Measurements from ENCODE around the gene UMODL1. TPM values are rescaled to one million over a fixed set of nuclear protein-coding genes. Genes with fewer than 3 reads are reported as not detected.

UMODL1 gene
- total and polyA plus RNA-seq, 2 experiments from 2014 or later, result 0.15 to 0.47 TPM

DNA sequence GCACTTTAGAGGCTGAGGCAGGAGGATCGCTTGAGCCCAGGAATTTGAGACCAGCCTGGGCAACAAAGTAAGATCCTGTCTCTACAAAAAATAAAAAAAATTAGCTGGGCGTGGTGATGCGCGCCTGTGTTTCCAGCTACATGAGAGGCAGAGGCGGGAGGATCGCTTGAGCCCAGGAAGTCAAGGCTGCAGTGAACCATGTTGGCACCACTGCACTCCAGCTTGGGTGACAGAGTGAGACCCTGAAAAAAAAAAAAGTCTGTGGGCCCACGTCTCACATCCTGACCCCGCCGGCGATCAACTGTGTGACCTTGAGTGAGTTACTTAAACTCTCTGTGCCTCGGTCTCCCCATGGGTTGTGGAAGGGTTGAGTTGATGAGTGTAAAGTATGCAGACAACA is 48.2 kb upstream of the UMODL1 start:
- no peaks in the 10 kb centered on the region for H3K79me2 ChIP-seq
- H3K36me3 ChIP-seq (replicated peaks; ENCODE audit: insufficient read depth, low read depth), result no peaks in the 10 kb centered on the region
- TF ChIP-seq, protein P1, sequence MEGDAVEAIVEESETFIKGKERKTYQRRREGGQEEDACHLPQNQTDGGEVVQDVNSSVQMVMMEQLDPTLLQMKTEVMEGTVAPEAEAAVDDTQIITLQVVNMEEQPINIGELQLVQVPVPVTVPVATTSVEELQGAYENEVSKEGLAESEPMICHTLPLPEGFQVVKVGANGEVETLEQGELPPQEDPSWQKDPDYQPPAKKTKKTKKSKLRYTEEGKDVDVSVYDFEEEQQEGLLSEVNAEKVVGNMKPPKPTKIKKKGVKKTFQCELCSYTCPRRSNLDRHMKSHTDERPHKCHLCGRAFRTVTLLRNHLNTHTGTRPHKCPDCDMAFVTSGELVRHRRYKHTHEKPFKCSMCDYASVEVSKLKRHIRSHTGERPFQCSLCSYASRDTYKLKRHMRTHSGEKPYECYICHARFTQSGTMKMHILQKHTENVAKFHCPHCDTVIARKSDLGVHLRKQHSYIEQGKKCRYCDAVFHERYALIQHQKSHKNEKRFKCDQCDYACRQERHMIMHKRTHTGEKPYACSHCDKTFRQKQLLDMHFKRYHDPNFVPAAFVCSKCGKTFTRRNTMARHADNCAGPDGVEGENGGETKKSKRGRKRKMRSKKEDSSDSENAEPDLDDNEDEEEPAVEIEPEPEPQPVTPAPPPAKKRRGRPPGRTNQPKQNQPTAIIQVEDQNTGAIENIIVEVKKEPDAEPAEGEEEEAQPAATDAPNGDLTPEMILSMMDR (IDR thresholded peaks at IDR 0.05; ENCODE audit: poor library complexity), result no peak
- no peak for TF ChIP-seq EZH2phosphoT487 (IDR thresholded peaks at IDR 0.05; ENCODE audit: low read depth, severe bottlenecking, unreplicated experiment)
- no peak for TF ChIP-seq EZH2 (IDR thresholded peaks at IDR 0.05; ENCODE audit: borderline replicate concordance)
- H4K20me1 ChIP-seq (ENCODE audit: insufficient read depth, poor library complexity, severe bottlenecking), result no peaks in the 10 kb centered on the region
- H3K9me2 ChIP-seq (replicated peaks; ENCODE audit: insufficient read depth), result no peaks in the 10 kb centered on the region
- H3K27ac ChIP-seq, result no peak overlapping the region
- H3K4me2 ChIP-seq, result no peak overlapping the region
- no peaks in the 10 kb centered on the region for H3K9me3 ChIP-seq (ENCODE audit: low read depth)
- no peaks in the 10 kb centered on the region for H3K4me1 ChIP-seq (ENCODE audit: insufficient read depth)
- no peak overlapping the region for H2AFZ ChIP-seq
- no peak for DNase-seq (ENCODE audit: low spot score)
- H3K4me3 ChIP-seq, result no peak overlapping the region
- 99% methylated on average over 11 of the region's 11 CpGs for WGBS (ENCODE audit: low lambda C conversion rate, missing lambda C conversion rate)
- H3K27me3 ChIP-seq, result no peaks in the 10 kb centered on the region

DNA sequence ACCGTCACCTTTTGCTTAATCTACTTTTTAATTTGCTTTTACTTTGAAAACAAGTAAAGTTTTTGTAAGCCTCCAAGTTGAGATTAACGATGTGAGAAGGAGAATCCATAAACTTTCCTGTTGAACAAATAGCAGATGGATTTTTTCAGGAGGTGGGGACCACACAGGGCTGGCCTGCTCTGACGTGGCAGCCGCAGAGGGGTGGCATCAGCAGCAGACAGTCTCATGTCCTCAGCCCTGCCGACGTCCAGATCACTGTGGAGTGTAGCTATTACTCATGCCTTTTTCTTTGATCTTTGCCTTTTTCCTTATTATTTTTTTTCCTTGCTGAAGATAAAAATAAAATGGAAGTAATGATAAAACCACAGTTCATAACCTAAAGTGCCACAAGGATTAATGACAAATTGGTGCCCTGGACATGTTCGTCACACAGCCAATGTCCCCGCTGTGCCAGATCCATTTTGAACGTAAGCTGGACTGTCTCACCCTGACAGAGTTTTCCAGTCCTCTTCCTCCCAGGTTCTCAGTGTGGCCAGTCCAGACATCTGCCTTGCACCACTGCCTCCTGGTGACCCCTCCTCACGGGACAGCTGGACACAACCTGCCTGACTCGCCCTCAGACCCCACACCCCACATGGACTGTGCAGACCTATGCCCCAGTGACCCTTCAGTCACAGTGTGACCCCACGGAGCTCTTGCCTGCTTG is 45.6 kb upstream of the UMODL1 start:
- peak; percentile 28 for DNase-seq (ENCODE audit: low spot score)
- Histone ChIP-seq H3K4me1 (ENCODE audit: insufficient read depth) (no peaks in the 10 kb centered on the region), H3K4me2 (no peak overlapping the region), H4K20me1 (ENCODE audit: insufficient read depth, poor library complexity, severe bottlenecking) (no peaks in the 10 kb centered on the region), H2AFZ (no peak overlapping the region), H3K4me3 (no peak overlapping the region), H3K27ac (no peak overlapping the region), H3K36me3 (replicated peaks; ENCODE audit: insufficient read depth, low read depth) (no peaks in the 10 kb centered on the region), H3K79me2 (no peaks in the 10 kb centered on the region), H3K9me3 (ENCODE audit: low read depth) (no peaks in the 10 kb centered on the region), H3K9me2 (replicated peaks; ENCODE audit: insufficient read depth) (no peaks in the 10 kb centered on the region), H3K27me3 (no peaks in the 10 kb centered on the region)
- 64% methylated on average over 12 of the region's 12 CpGs for WGBS (ENCODE audit: low lambda C conversion rate, missing lambda C conversion rate)
- TF ChIP-seq, protein P1 (IDR thresholded peaks at IDR 0.05; ENCODE audit: poor library complexity), result no peak
- TF ChIP-seq EZH2 (IDR thresholded peaks at IDR 0.05; ENCODE audit: borderline replicate concordance) (no peak), EZH2phosphoT487 (IDR thresholded peaks at IDR 0.05; ENCODE audit: low read depth, severe bottlenecking, unreplicated experiment) (no peak)

DNA sequence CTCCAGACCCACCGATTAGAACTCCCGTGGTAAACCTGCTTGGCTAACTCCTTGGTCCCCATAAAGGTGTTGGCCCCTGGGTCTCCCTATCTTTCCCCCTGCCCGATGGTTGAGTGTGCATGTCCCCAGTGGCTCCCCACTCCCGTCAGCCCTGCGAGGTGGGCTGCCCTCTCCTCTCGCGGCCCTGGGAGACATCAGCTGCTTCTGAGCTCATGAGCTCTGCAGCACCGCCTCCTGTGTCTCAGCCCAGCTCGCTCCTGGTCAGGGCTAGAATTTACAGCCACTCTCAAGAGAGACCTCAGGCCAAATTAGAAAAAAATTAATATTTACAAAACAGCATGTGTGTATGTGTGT is 45.1 kb upstream of the UMODL1 start:
- TF ChIP-seq, protein P1 (IDR thresholded peaks at IDR 0.05; ENCODE audit: poor library complexity), result no peak
- TF ChIP-seq EZH2 (IDR thresholded peaks at IDR 0.05; ENCODE audit: borderline replicate concordance), result no peak
- no peak for TF ChIP-seq EZH2phosphoT487 (IDR thresholded peaks at IDR 0.05; ENCODE audit: low read depth, severe bottlenecking, unreplicated experiment)
- no peaks in the 10 kb centered on the region for H3K9me2 ChIP-seq (replicated peaks; ENCODE audit: insufficient read depth)
- H3K79me2 ChIP-seq, result no peaks in the 10 kb centered on the region
- no peak overlapping the region for H2AFZ ChIP-seq
- no peaks in the 10 kb centered on the region for H3K4me1 ChIP-seq (ENCODE audit: insufficient read depth)
- WGBS (ENCODE audit: low lambda C conversion rate, missing lambda C conversion rate), result 88% methylated on average over 8 of the region's 9 CpGs
- no peak for DNase-seq (ENCODE audit: low spot score)
- no peaks in the 10 kb centered on the region for H4K20me1 ChIP-seq (ENCODE audit: insufficient read depth, poor library complexity, severe bottlenecking)
- no peaks in the 10 kb centered on the region for H3K36me3 ChIP-seq (replicated peaks; ENCODE audit: insufficient read depth, low read depth)
- H3K4me2 ChIP-seq, result no peak overlapping the region
- no peak overlapping the region for H3K27ac ChIP-seq
- no peaks in the 10 kb centered on the region for H3K9me3 ChIP-seq (ENCODE audit: low read depth)
- H3K27me3 ChIP-seq, result no peaks in the 10 kb centered on the region
- no peak overlapping the region for H3K4me3 ChIP-seq
